SIG-M5 (cell line): ENCODE data around the gene TMEM225.
"Not testable (repeated sequence)": the region's sequence is repeated elsewhere in the genome, so short reads cannot be mapped to it uniquely, and the experiment has no call there.

Experiments used
- DNase-seq: peaks from one replicate; lab custom pipeline; 2025; lab: John Stamatoyannopoulos, UW

TMEM225 gene

GRCh38 chr11:123885570-123885969, at the start of gene TMEM225:
TSS of gene TMEM225 (minus strand) at chr11:123885670. CDS start at chr11:123885425, 245 bp downstream.
- no peak for DNase-seq

- no peak for DNase-seq
These were observed 38.6 kb upstream of the TMEM225 start for GRCh38 chr11:123924027-123924426.

- no peak for DNase-seq
These were observed 35.5 kb upstream of the TMEM225 start for GRCh38 chr11:123920943-123921342.

- no peak for DNase-seq
These were observed 20.4 kb upstream of the TMEM225 start for GRCh38 chr11:123905826-123906225.

GRCh38 chr11:123904932-123905331, 19.5 kb upstream of the TMEM225 start:
- DNase-seq = no peak

GRCh38 chr11:123903932-123904331, 18.5 kb upstream of the TMEM225 start:
- DNase-seq = no peak

- no peak for DNase-seq
These were observed 16.4 kb upstream of the TMEM225 start, which contains the start of gene OR8D4 for GRCh38 chr11:123901867-123902266. TSS of gene OR8D4 (plus strand) at chr11:123902167. CDS start at chr11:123906432, 4,265 bp downstream.

- no peak for DNase-seq
These were observed 14.3 kb upstream of the TMEM225 start for GRCh38 chr11:123899792-123900191.

- DNase-seq = no peak
These were observed 6.6 kb upstream of the TMEM225 start for GRCh38 chr11:123892031-123892430.

GRCh38 chr11:123880912-123881311, 4.6 kb downstream of the TMEM225 start:
- DNase-seq = no peak

- DNase-seq = not testable (repeated sequence)
These were observed 17.7 kb downstream of the TMEM225 start for GRCh38 chr11:123867795-123868194.

GRCh38 chr11:123865293-123865692, 20.2 kb downstream of the TMEM225 start:
- not testable (repeated sequence) for DNase-seq

GRCh38 chr11:123859731-123860130, 25.7 kb downstream of the TMEM225 start:
- no peak for DNase-seq

- DNase-seq = no peak
These were observed 29.0 kb downstream of the TMEM225 start for GRCh38 chr11:123856444-123856843.

- DNase-seq = no peak
These were observed 32.4 kb downstream of the TMEM225 start for GRCh38 chr11:123853038-123853437.

GRCh38 chr11:123852321-123852720, 33.1 kb downstream of the TMEM225 start:
- DNase-seq = no peak

GRCh38 chr11:123851110-123851509, 34.4 kb downstream of the TMEM225 start:
- DNase-seq = no peak

- DNase-seq = no peak
These were observed 44.3 kb downstream of the TMEM225 start for GRCh38 chr11:123841174-123841573.

- DNase-seq = no peak
These were observed 46.3 kb downstream of the TMEM225 start for GRCh38 chr11:123839131-123839530.

GRCh38 chr11:123838659-123839058, 46.8 kb downstream of the TMEM225 start:
- DNase-seq = no peak

- DNase-seq = no peak
These were observed 47.3 kb downstream of the TMEM225 start for GRCh38 chr11:123838199-123838598.

GRCh38 chr11:123833095-123833494, 52.4 kb downstream of the TMEM225 start:
- no peak for DNase-seq
